Right atrium auricular region (tissue), 2 donors: Measurements from ENCODE around the gene VEPH1. TPM values are rescaled to one million over a fixed set of nuclear protein-coding genes. Genes with fewer than 3 reads are reported as not detected.

Experiments
- DNase-seq: peaks from one replicate; pipeline ENCODE4 v3.0.0-alpha.2; 2019; ENCODE audit warnings: low spot score
- H3K27ac ChIP-seq, 2 donors: fragments of 200-600 bp; sonication (generic); 1 replicate in 1 of 2; 2 replicates in 1 of 2; pipeline ENCODE4 v1.5.1; 2016 to 2019
- H3K27me3 ChIP-seq, 2 donors: fragments of 200-600 bp; sonication (generic); one replicate each; pipeline versions ENCODE4 v1.5.1 to v1.6.0; 2017 to 2019
- H3K36me3 ChIP-seq: fragments of 200-600 bp; sonication (generic); one replicate; pipeline ENCODE4 v1.5.1; 2016
- H3K4me1 ChIP-seq, 2 donors: fragments of 200-600 bp; sonication (generic); one replicate each; pipeline versions ENCODE4 v1.5.1 to v1.6.0; 2017 to 2019
- H3K4me3 ChIP-seq, 2 donors: fragments of 200-600 bp; sonication (generic); 1 replicate in 1 of 2; 2 replicates in 1 of 2; pipeline ENCODE4 v1.5.1; 2017 to 2019; ENCODE audit warnings: mild to moderate bottlenecking in 1 of 2, moderate library complexity in 1 of 2
- H3K9me3 ChIP-seq, 2 donors: fragments of 200-600 bp; sonication (generic); one replicate each; pipeline ENCODE4 v1.5.1; 2019
- CTCF ChIP-seq, 2 donors: fragments of 200-600 bp; sonication (generic); IDR thresholded peaks; one replicate each; pipeline ENCODE4 v1.5.1; 2019; ENCODE audit warnings: antibody characterized with exemption in 2 of 2
- total RNA-seq, 2 donors: library from RNA; depleted of rRNA; stranded (reverse); fragments of >200 nt; gene quantifications; one replicate each; pipeline ENCODE4 v1.1.0, GENCODE V29; 2016

Gene VEPH1
- total RNA-seq, 2 donors from 2014 or later, result 0.48 to 0.86 TPM

GRCh38 chr3:157417247-157417646, 86.0 kb downstream of the VEPH1 start:
- no peak overlapping the region for H3K27ac ChIP-seq
- TF ChIP-seq CTCF (IDR thresholded peaks at IDR 0.05), result no peak
- H3K9me3 ChIP-seq, result no peaks in the 10 kb centered on the region
- no peak overlapping the region for H3K4me3 ChIP-seq
- no peaks in the 10 kb centered on the region for H3K36me3 ChIP-seq
- no peaks in the 10 kb centered on the region for H3K4me1 ChIP-seq
- no peak for DNase-seq
- H3K27me3 ChIP-seq, result no peaks in the 10 kb centered on the region

GRCh38 chr3:157416347-157417087, 86.7 kb downstream of the VEPH1 start:
- DNase-seq, result no peak

GRCh38 chr3:157414861-157415260, 88.4 kb downstream of the VEPH1 start:
- TF ChIP-seq CTCF (IDR thresholded peaks at IDR 0.05), result no peak

More at GRCh38 chr3:157416347-157417087, 86.7 kb downstream of the VEPH1 start:
- H3K36me3 ChIP-seq, result no peaks in the 10 kb centered on the region
- TF ChIP-seq CTCF (IDR thresholded peaks at IDR 0.05), result no peak
- H3K4me1 ChIP-seq, result no peaks in the 10 kb centered on the region
- no peak overlapping the region for H3K27ac ChIP-seq
- no peak overlapping the region for H3K4me3 ChIP-seq
- no peaks in the 10 kb centered on the region for H3K9me3 ChIP-seq
- H3K27me3 ChIP-seq, result no peaks in the 10 kb centered on the region

GRCh38 chr3:157412323-157412855, 90.8 kb downstream of the VEPH1 start:
- no peaks in the 10 kb centered on the region for H3K27me3 ChIP-seq
- H3K4me1 ChIP-seq, result no peaks in the 10 kb centered on the region
- TF ChIP-seq CTCF (IDR thresholded peaks at IDR 0.05), result no peak
- DNase-seq, result no peak
- H3K27ac ChIP-seq, result no peak overlapping the region
- H3K36me3 ChIP-seq, result no peaks in the 10 kb centered on the region
- H3K4me3 ChIP-seq, result no peak overlapping the region
- no peaks in the 10 kb centered on the region for H3K9me3 ChIP-seq

More at GRCh38 chr3:157414861-157415260, 88.4 kb downstream of the VEPH1 start:
- Histone ChIP-seq H3K9me3 (no peaks in the 10 kb centered on the region), H3K4me1 (no peaks in the 10 kb centered on the region), H3K27me3 (no peaks in the 10 kb centered on the region), H3K27ac (no peak overlapping the region), H3K4me3 (no peak overlapping the region), H3K36me3 (no peaks in the 10 kb centered on the region)
- no peak for DNase-seq

- TF ChIP-seq CTCF (IDR thresholded peaks at IDR 0.05), result no peak
- no peak overlapping the region for H3K27ac ChIP-seq
- H3K9me3 ChIP-seq, result no peaks in the 10 kb centered on the region
- no peaks in the 10 kb centered on the region for H3K4me1 ChIP-seq
- DNase-seq, result no peak
- H3K4me3 ChIP-seq, result no peak overlapping the region
- H3K27me3 ChIP-seq, result no peaks in the 10 kb centered on the region
- H3K36me3 ChIP-seq, result no peaks in the 10 kb centered on the region
Measured at GRCh38 chr3:157410945-157411344, 92.3 kb downstream of the VEPH1 start.
